ENCODE data around the gene CEP85L. TPM values are rescaled to one million over a fixed set of nuclear protein-coding genes. Genes with fewer than 3 reads are reported as not detected.

CEP85L gene
- total and polyA plus RNA-seq, 2 donors (not counting 1 experiment from before 2014, with no cell fraction given), result 7.3 to 22.0 TPM

- H3K9me3 ChIP-seq (ENCODE audit: control insufficient read depth, insufficient read depth, low read depth, low read length), result no peaks in the 10 kb centered on the region
- H3K4me1 ChIP-seq (ENCODE audit: control insufficient read depth, extremely low read depth, insufficient read depth, low read length), result peaks cover 5% of the 10 kb centered on the region
Measured at GRCh38 chr6:118646977-118647376, 4.4 kb downstream of the CEP85L start.

GRCh38 chr6:118645395-118645794, 6.0 kb downstream of the CEP85L start:
- Histone ChIP-seq H2AFZ (ENCODE audit: low read length) (no peak overlapping the region), H3K4me2 (ENCODE audit: extremely low read depth, insufficient read depth, low read length) (no peak overlapping the region), H4K20me1 (ENCODE audit: control insufficient read depth, extremely low read depth, insufficient read depth, low read length) (peaks cover 2% of the 10 kb centered on the region), H3K79me2 (ENCODE audit: control insufficient read depth, insufficient read depth, low read length) (peaks cover 96% of the 10 kb centered on the region), H3K9ac (ENCODE audit: insufficient read depth, low read length) (no peak overlapping the region), H3K36me3 (ENCODE audit: control insufficient read depth, insufficient read depth, low read length) (no peaks in the 10 kb centered on the region), H3K27me3 (ENCODE audit: control insufficient read depth, insufficient read depth, low read length) (no peaks in the 10 kb centered on the region), H3K27ac (ENCODE audit: insufficient read depth, low read length) (no peak overlapping the region), H3K4me1 (ENCODE audit: control insufficient read depth, extremely low read depth, insufficient read depth, low read length) (peaks cover 5% of the 10 kb centered on the region), H3K4me3 (replicated peaks in 1 of 4; ENCODE audit: control extremely low read depth in 1 of 4, insufficient read depth in 1 of 4, low read depth in 3 of 4, low read length in 4 of 4) (no peak overlapping the region), H3K9me3 (ENCODE audit: control insufficient read depth, insufficient read depth, low read depth, low read length) (no peaks in the 10 kb centered on the region)
- no peak for DNase-seq (ENCODE audit: low read depth in 2 of 2)
- TF ChIP-seq, protein P1, sequence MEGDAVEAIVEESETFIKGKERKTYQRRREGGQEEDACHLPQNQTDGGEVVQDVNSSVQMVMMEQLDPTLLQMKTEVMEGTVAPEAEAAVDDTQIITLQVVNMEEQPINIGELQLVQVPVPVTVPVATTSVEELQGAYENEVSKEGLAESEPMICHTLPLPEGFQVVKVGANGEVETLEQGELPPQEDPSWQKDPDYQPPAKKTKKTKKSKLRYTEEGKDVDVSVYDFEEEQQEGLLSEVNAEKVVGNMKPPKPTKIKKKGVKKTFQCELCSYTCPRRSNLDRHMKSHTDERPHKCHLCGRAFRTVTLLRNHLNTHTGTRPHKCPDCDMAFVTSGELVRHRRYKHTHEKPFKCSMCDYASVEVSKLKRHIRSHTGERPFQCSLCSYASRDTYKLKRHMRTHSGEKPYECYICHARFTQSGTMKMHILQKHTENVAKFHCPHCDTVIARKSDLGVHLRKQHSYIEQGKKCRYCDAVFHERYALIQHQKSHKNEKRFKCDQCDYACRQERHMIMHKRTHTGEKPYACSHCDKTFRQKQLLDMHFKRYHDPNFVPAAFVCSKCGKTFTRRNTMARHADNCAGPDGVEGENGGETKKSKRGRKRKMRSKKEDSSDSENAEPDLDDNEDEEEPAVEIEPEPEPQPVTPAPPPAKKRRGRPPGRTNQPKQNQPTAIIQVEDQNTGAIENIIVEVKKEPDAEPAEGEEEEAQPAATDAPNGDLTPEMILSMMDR (conservative IDR thresholded peaks at IDR 0.05 in 1 of 2, IDR thresholded peaks at IDR 0.05 in 1 of 2; ENCODE audit: low read depth in 1 of 2, low read length in 2 of 2), result no peak
- no peak for TF ChIP-seq EZH2 (IDR thresholded peaks at IDR 0.05; ENCODE audit: low read length, missing control alignments)

More at GRCh38 chr6:118646977-118647376, 4.4 kb downstream of the CEP85L start:
- Histone ChIP-seq H3K4me3 (replicated peaks in 1 of 4; ENCODE audit: control extremely low read depth in 1 of 4, insufficient read depth in 1 of 4, low read depth in 3 of 4, low read length in 4 of 4) (no peak overlapping the region), H4K20me1 (ENCODE audit: control insufficient read depth, extremely low read depth, insufficient read depth, low read length) (peaks cover 2% of the 10 kb centered on the region), H3K27ac (ENCODE audit: insufficient read depth, low read length) (no peak overlapping the region), H2AFZ (ENCODE audit: low read length) (no peak overlapping the region), H3K9ac (ENCODE audit: insufficient read depth, low read length) (no peak overlapping the region), H3K27me3 (ENCODE audit: control insufficient read depth, insufficient read depth, low read length) (no peaks in the 10 kb centered on the region), H3K79me2 (ENCODE audit: control insufficient read depth, insufficient read depth, low read length) (peaks cover 91% of the 10 kb centered on the region), H3K4me2 (ENCODE audit: extremely low read depth, insufficient read depth, low read length) (no peak overlapping the region), H3K36me3 (ENCODE audit: control insufficient read depth, insufficient read depth, low read length) (no peaks in the 10 kb centered on the region)
- DNase-seq (ENCODE audit: low read depth in 2 of 2), result no peak
- no peak for TF ChIP-seq EZH2 (IDR thresholded peaks at IDR 0.05; ENCODE audit: low read length, missing control alignments)

- TF ChIP-seq, protein P1 (conservative IDR thresholded peaks at IDR 0.05 in 1 of 2, IDR thresholded peaks at IDR 0.05 in 1 of 2; ENCODE audit: low read depth in 1 of 2, low read length in 2 of 2), result no peak
- TF ChIP-seq EZH2 (IDR thresholded peaks at IDR 0.05; ENCODE audit: low read length, missing control alignments), result no peak
- no peak overlapping the region for H2AFZ ChIP-seq (ENCODE audit: low read length)
- no peaks in the 10 kb centered on the region for H3K36me3 ChIP-seq (ENCODE audit: control insufficient read depth, insufficient read depth, low read length)
- H3K4me2 ChIP-seq (ENCODE audit: extremely low read depth, insufficient read depth, low read length), result no peak overlapping the region
- H3K9ac ChIP-seq (ENCODE audit: insufficient read depth, low read length), result no peak overlapping the region
- no peaks in the 10 kb centered on the region for H3K27me3 ChIP-seq (ENCODE audit: control insufficient read depth, insufficient read depth, low read length)
- peaks cover 95% of the 10 kb centered on the region for H3K79me2 ChIP-seq (ENCODE audit: control insufficient read depth, insufficient read depth, low read length)
- peak in 1 of 2 donors; percentile 55 for DNase-seq (ENCODE audit: low read depth in 2 of 2)
- peaks cover 5% of the 10 kb centered on the region for H3K4me1 ChIP-seq (ENCODE audit: control insufficient read depth, extremely low read depth, insufficient read depth, low read length)
- no peak overlapping the region for H3K27ac ChIP-seq (ENCODE audit: insufficient read depth, low read length)
- no peak overlapping the region for H3K4me3 ChIP-seq (replicated peaks in 1 of 4; ENCODE audit: control extremely low read depth in 1 of 4, insufficient read depth in 1 of 4, low read depth in 3 of 4, low read length in 4 of 4)
- no peaks in the 10 kb centered on the region for H3K9me3 ChIP-seq (ENCODE audit: control insufficient read depth, insufficient read depth, low read depth, low read length)
- peaks cover 2% of the 10 kb centered on the region for H4K20me1 ChIP-seq (ENCODE audit: control insufficient read depth, extremely low read depth, insufficient read depth, low read length)
Measured at GRCh38 chr6:118644007-118644406, 7.4 kb downstream of the CEP85L start.

All from fibroblast of lung (primary cell).